ENCODE data around the gene FUT6.
"Not testable (repeated sequence)": the region's sequence is repeated elsewhere in the genome, so short reads cannot be mapped to it uniquely, and the experiment has no call there.

The FUT6 gene

GRCh38 chr19:5839065-5840017 is at the start of gene FUT6:
TSS of gene FUT6 (minus strand) at chr19:5839702. CDS start at chr19:5832567, 7,135 bp downstream.
- no peak for DNase-seq (ENCODE audit: low read depth in 3 of 3, low spot score in 1 of 3)

- DNase-seq (ENCODE audit: low read depth in 3 of 3, low spot score in 1 of 3), result not testable (repeated sequence)
Observed at GRCh38 chr19:5884065-5884811, 44.7 kb upstream of the FUT6 start.

GRCh38 chr19:5883157-5883873 is 43.8 kb upstream of the FUT6 start:
- not testable (repeated sequence) for DNase-seq (ENCODE audit: low read depth in 3 of 3, low spot score in 1 of 3)

DNA sequence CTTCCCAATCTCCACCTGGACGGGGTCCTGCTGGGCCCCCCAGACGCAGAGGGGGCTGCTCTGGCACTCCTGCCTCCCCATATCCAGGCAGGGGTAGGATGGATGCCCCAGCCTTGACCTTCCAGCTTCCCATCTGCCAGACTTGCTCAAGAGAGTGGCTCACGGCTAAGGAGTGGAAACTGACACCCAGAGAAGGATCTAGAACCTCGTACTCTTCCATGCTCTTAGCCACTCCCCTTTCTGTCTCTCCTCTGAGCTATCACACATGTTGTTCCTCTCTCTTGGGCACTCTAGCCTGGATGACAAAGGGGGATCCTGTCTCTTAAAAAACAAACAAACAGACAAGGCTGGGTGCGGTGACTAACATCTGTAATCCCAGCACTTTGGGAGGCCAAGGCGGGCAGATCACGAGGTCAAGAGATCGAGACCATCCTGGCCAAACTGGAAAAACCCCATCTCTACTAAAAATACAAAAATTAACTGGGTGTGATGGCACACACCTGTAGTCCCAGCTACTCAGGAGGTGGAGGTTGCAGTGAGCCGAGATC is 43.0 kb upstream of the FUT6 start:
- DNase-seq (ENCODE audit: low read depth in 3 of 3, low spot score in 1 of 3), result no peak

DNA sequence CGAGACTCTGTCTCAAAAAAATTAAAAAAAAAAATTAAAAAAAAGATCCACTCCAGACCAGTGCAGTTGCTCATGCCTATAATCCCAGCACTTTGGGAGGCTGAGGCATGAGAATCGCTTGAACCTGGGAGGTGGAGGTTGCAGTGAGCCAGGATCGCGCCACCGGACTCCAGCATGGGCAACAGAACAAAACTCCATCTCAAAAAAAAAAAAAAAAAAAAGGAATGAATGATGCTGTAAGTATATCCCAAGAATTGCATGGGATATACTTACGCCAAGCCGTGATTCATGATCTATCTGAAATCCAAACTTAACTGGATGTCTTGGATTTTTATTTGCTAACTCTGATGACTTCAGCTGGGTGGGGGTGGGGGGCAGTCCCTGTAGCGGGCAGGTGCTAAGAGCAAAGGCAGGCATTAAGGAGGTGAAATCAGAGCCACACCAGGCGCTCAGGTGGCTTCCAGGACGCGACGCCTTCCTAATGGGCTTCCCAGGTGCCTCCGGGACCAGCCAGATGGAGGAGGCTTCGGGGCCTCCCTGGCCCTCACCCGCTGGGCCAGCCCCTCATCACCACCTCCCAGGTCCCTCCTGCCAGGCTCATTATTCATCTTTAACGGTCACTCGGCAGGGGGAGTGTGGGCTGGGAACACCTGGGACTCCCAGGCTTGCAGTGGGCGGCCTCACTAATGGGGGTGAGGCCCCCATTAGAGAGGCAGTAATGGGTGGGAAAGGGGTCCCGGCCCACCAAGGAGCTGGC is 42.2 kb upstream of the FUT6 start:
- no peak for DNase-seq (ENCODE audit: low read depth in 3 of 3, low spot score in 1 of 3)

DNA sequence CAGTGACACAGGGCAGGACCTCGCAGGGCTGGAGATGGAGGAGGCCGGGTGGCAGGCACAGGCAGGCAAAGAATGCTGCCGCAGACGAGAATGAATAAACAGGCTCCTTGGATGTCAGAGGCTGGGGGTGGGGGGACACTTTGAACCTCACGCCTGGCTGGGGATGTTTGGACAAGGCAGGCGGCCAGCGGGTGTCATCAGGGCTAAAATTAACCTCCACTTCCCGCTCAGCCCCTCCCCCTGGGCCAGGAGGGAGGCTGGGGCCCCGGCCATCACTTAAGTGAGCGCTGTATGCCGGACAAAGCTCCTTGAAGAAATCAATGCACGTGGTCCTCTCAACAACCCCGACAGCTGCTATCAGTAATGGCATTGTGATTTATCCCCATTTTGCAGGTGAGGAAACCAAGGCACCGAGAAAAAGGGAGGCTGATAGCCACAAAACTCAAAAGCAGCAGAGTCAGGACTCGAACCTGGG is 41.1 kb upstream of the FUT6 start:
- DNase-seq (ENCODE audit: low read depth in 3 of 3, low spot score in 1 of 3), result no peak

GRCh38 chr19:5880196-5880595 is 40.7 kb upstream of the FUT6 start:
- DNase-seq (ENCODE audit: low read depth in 3 of 3, low spot score in 1 of 3), result no peak

- no peak for DNase-seq (ENCODE audit: low read depth in 3 of 3, low spot score in 1 of 3)
Observed at GRCh38 chr19:5877882-5878281, 38.4 kb upstream of the FUT6 start.

DNA sequence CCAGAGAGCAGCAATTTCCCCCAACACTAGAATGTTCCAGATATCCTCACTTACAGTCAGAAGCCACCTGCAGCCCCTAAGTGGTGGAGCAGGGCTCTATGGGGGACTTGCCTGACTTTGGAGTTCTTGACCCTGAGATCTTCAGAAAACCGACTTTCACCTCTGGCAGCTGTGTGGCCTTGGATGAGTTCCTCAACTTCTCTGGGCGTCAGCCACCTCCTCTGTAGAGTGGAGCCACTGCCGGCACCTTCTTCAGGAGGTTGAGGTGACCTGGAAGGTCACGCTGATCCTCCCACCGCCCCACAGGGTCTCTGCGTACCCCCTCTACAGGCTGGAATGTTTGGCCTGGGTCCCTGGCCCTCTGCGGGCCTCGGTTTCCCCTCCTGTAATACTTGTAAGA is 37.9 kb upstream of the FUT6 start:
- DNase-seq (ENCODE audit: low read depth in 3 of 3, low spot score in 1 of 3), result no peak

- not testable (repeated sequence) for DNase-seq (ENCODE audit: low read depth in 3 of 3, low spot score in 1 of 3)
Observed at GRCh38 chr19:5874496-5874895, 35.0 kb upstream of the FUT6 start.

- DNase-seq (ENCODE audit: low read depth in 3 of 3, low spot score in 1 of 3), result no peak
Observed at GRCh38 chr19:5873617-5874199, 34.2 kb upstream of the FUT6 start.

GRCh38 chr19:5870986-5871394 is 31.5 kb upstream of the FUT6 start:
- DNase-seq (ENCODE audit: low read depth in 3 of 3, low spot score in 1 of 3), result no peak

DNA sequence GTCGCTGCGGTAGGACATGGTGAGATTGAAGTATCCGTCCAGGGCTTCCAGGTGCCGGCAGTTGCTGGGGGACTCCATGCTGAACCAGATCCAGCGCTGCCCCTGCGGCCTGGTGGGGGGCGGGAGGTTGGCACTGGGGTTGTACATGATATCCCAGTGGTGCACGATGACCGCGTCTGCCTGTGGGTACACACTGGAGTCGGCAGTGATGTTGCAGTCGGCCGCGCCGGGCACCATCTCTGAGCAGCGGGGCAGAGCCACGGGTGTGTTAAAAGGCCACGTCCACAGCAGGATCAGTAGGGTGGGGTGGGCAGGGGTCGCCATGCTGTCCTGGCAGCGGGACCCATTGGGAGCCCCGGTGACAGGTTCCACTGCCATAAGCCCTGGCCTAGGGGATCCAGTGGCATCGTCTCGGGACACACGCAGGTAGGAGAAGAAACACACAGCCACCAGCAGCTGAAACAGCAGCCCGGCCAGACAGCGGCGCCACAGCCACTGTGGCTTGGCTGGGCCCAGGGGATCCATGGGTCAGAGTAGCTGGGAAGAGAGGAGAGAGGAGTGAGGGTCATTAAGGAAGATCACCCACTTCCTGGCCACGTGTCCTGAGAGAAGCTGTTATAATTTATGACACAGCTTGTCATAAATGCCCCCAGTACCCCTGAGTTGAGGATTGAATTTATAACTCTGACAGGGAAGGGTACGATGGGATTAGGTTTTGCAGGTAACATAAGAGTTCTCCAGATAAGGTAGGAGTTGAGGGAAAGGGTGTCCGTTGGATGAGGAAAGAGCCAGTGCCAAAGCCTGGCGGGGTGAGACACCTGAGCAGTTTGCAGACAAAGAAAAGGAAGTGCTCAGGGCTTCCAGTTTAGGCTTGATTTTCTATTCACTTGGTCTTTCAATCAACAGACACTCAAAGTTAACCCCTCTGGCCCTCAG is 28.0 kb upstream of the FUT6 start:
- no peak for DNase-seq (ENCODE audit: low read depth in 3 of 3, low spot score in 1 of 3)

- DNase-seq (ENCODE audit: low read depth in 3 of 3, low spot score in 1 of 3), result no peak
Observed at GRCh38 chr19:5865772-5866171, 26.3 kb upstream of the FUT6 start.

DNA sequence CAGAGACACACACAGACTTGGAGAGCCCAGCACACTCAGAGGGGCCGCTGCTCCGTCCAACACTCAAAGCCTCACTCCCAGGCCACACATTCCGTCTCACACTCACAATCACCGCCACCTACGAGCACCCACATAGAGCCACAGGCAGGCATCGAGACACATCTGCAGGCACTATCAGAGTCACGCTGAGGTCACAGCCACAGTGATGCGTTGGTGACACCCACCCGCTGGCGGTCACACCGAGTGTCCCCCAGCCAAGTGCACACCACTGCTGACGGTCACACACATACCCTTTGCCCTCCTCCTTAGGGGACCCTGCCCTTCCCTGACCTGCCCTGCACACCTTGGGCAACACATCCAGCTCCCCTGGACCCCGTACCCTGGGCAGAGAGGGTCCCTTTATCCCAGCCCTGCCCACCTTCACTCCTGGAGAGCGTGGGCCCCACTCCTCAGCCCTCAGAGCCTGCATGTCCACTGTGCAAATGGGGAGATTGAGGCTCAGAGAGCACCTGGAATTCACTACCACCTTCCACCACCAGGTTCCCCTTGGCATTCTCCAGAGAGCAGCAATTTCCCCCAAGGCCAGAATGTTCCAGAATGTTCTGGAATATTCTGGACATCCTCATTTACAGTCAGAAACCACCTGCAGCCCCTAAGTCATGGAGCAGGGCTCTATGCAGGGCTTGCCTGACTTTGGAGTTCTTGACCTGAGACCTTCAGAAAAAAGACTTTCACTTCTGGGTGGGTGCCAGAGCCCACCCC is 25.4 kb upstream of the FUT6 start:
- DNase-seq (ENCODE audit: low read depth in 3 of 3, low spot score in 1 of 3), result no peak

DNA sequence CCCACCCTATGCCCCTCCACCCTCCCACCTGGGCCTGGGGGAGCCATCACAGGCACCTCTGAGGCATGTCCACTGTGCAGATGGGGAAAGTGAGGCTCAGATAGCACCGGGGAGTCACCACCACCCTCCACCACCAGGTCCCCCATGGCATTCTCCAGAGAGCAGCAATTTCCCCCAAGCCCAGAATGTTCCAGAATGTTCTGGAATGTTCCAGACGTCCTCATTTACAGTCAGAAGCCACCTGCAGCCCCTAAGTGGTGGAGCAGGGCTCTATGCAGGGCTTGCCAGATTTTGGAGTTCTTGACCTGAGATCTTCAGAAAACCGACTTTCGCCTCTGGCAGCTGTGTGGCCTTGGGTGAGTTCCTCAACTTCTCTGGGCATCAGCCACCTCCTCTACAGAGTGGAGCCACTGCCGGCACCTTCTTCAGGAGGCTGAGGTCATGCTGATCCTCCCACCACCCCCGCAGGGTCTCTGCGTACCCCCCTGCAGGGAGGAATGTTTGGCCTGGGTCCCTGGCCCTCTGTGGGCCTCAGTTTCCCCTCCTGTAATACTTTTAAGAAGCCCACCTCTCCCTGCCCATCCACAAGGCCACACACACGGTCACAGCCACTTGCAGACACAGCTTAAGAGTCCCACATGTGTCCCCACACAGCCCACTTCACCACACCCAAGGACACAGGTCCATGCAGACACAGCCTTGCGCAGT is 24.7 kb upstream of the FUT6 start:
- DNase-seq (ENCODE audit: low read depth in 3 of 3, low spot score in 1 of 3), result no peak

DNA sequence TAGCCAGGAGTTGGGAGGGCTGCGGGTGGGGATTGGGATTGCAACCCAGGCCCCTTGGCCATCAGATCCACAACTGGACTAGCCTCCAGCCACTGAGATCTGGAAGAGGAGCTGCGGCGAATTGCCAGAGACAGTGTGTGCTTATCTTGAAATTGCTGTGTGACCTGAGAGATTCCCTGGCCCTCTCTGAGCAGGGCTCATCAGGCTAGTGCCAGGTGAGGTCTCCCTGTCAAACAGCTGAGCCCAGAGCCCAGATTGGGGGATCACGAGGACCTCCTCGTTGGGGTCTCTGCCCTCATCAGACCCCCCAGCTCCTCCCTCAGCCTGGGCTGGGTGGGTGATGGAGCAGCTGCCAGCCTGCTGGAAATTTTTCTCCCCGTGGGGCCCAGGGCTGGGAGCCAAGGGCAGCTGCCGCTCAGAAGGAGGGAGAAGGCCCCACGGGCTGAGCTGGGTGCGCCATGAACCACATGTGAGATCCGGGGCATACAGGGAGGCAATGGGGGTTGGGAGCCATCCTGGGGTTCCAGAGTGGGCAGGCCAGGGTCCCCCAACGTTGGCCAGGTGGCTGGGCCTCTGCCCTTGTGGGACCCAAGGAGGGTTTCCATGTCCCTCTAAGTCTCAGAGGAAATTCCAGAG is 23.6 kb upstream of the FUT6 start:
- DNase-seq (ENCODE audit: low read depth in 3 of 3, low spot score in 1 of 3), result no peak

Measured in stimulated activated CD4-positive, alpha-beta T cell treated with anti-CD3 and anti-CD28 coated beads, TNF-alpha, amount 100 ng/mL, for 1 hour (primary cell).